ENCODE measurements around the gene USP28.

Gene USP28

GRCh38 chr11:113906516-113906915 lies 31.1 kb upstream of the USP28 start:
- TF ChIP-seq EZH2phosphoT487 (IDR thresholded peaks at IDR 0.05; ENCODE audit: borderline replicate concordance), result no peak
- TF ChIP-seq CTCF (conservative IDR thresholded peaks at IDR 0.05; ENCODE audit: low read length), result no peak
- Histone ChIP-seq H3K4me2 (ENCODE audit: low read depth, low read length, poor library complexity, severe bottlenecking) (no peak overlapping the region), H4K20me1 (ENCODE audit: insufficient read depth, low read length, poor library complexity, severe bottlenecking) (no peaks in the 10 kb centered on the region), H3K79me2 (ENCODE audit: insufficient read depth, low read length) (no peaks in the 10 kb centered on the region), H3K36me3 (ENCODE audit: insufficient read depth, low read length) (no peaks in the 10 kb centered on the region), H3K4me1 (ENCODE audit: insufficient read depth, low read length, poor library complexity, severe bottlenecking) (no peaks in the 10 kb centered on the region), H3F3A (ENCODE audit: low read depth) (no peaks in the 10 kb centered on the region), H3K9ac (ENCODE audit: low read depth, low read length, poor library complexity, severe bottlenecking) (no peak overlapping the region), H3K9me3 (ENCODE audit: insufficient read depth, low read depth, low read length) (no peaks in the 10 kb centered on the region), H3K4me3 (ENCODE audit: low read length, poor library complexity, severe bottlenecking) (no peak overlapping the region), H2AFZ (ENCODE audit: low read length) (no peak overlapping the region), H3K27me3 (ENCODE audit: insufficient read depth, low read length, poor library complexity, severe bottlenecking) (no peaks in the 10 kb centered on the region), H3K9me2 (replicated peaks; ENCODE audit: low read depth, low read length) (no peaks in the 10 kb centered on the region)

GRCh38 chr11:113906038-113906437 lies 30.7 kb upstream of the USP28 start:
- Histone ChIP-seq H3K36me3 (ENCODE audit: insufficient read depth, low read length) (no peaks in the 10 kb centered on the region), H3K4me1 (ENCODE audit: insufficient read depth, low read length, poor library complexity, severe bottlenecking) (no peaks in the 10 kb centered on the region), H3K79me2 (ENCODE audit: insufficient read depth, low read length) (no peaks in the 10 kb centered on the region), H3K9ac (ENCODE audit: low read depth, low read length, poor library complexity, severe bottlenecking) (no peak overlapping the region), H3K4me2 (ENCODE audit: low read depth, low read length, poor library complexity, severe bottlenecking) (no peak overlapping the region), H3K27me3 (ENCODE audit: insufficient read depth, low read length, poor library complexity, severe bottlenecking) (no peaks in the 10 kb centered on the region), H3K4me3 (ENCODE audit: low read length, poor library complexity, severe bottlenecking) (no peak overlapping the region), H3K9me2 (replicated peaks; ENCODE audit: low read depth, low read length) (no peaks in the 10 kb centered on the region), H4K20me1 (ENCODE audit: insufficient read depth, low read length, poor library complexity, severe bottlenecking) (no peaks in the 10 kb centered on the region), H3K9me3 (ENCODE audit: insufficient read depth, low read depth, low read length) (no peaks in the 10 kb centered on the region), H2AFZ (ENCODE audit: low read length) (no peak overlapping the region), H3F3A (ENCODE audit: low read depth) (no peaks in the 10 kb centered on the region)
- TF ChIP-seq EZH2phosphoT487 (IDR thresholded peaks at IDR 0.05; ENCODE audit: borderline replicate concordance), result no peak
- peak; percentile 44 for TF ChIP-seq CTCF (conservative IDR thresholded peaks at IDR 0.05; ENCODE audit: low read length)

- H3F3A ChIP-seq (ENCODE audit: low read depth), result no peaks in the 10 kb centered on the region
- H3K9me2 ChIP-seq (replicated peaks; ENCODE audit: low read depth, low read length), result no peaks in the 10 kb centered on the region
- H3K9ac ChIP-seq (ENCODE audit: low read depth, low read length, poor library complexity, severe bottlenecking), result no peak within 1 kb of the TSS
- TF ChIP-seq CTCF (conservative IDR thresholded peaks at IDR 0.05; ENCODE audit: low read length) (no peak), EZH2phosphoT487 (IDR thresholded peaks at IDR 0.05; ENCODE audit: borderline replicate concordance) (no peak)
- no peak within 1 kb of the TSS for H3K4me2 ChIP-seq (ENCODE audit: low read depth, low read length, poor library complexity, severe bottlenecking)
- H3K79me2 ChIP-seq (ENCODE audit: insufficient read depth, low read length), result no peaks in the 10 kb centered on the region
- no peak within 1 kb of the TSS for H2AFZ ChIP-seq (ENCODE audit: low read length)
- no peaks in the 10 kb centered on the region for H3K4me1 ChIP-seq (ENCODE audit: insufficient read depth, low read length, poor library complexity, severe bottlenecking)
- H3K4me3 ChIP-seq (ENCODE audit: low read length, poor library complexity, severe bottlenecking), result no peak within 1 kb of the TSS
- no peaks in the 10 kb centered on the region for H4K20me1 ChIP-seq (ENCODE audit: insufficient read depth, low read length, poor library complexity, severe bottlenecking)
- no peaks in the 10 kb centered on the region for H3K36me3 ChIP-seq (ENCODE audit: insufficient read depth, low read length)
- no peaks in the 10 kb centered on the region for H3K27me3 ChIP-seq (ENCODE audit: insufficient read depth, low read length, poor library complexity, severe bottlenecking)
- no peaks in the 10 kb centered on the region for H3K9me3 ChIP-seq (ENCODE audit: insufficient read depth, low read depth, low read length)
Measured at GRCh38 chr11:113904379-113905101, 29.2 kb upstream of the USP28 start, which contains the start of gene HTR3B. HTR3B (plus strand) TSS chr11:113904796; CDS start chr11:113904934, 138 bp downstream.

Measured in Loucy (cell line).